ENCODE measurements around the gene SOD1.
"Not testable (repeated sequence)": the region's sequence is repeated elsewhere in the genome, so short reads cannot be mapped to it uniquely, and the experiment has no call there.

SOD1 gene

GRCh38 chr21:31636874-31637273 is 22.6 kb upstream of the SOD1 start:
- no peak for TF ChIP-seq CTCF (IDR thresholded peaks at IDR 0.05; ENCODE audit: insufficient read depth, missing control alignments)
- FAIRE-seq (no peak), DNase-seq (ENCODE audit: insufficient read length, low spot score) (no peak)

- no peak for TF ChIP-seq CTCF (IDR thresholded peaks at IDR 0.05; ENCODE audit: insufficient read depth, missing control alignments)
- DNase-seq (ENCODE audit: insufficient read length, low spot score) = no peak
- FAIRE-seq = no peak
These were observed 18.0 kb upstream of the SOD1 start for GRCh38 chr21:31641416-31641922.

GRCh38 chr21:31644643-31645042 is 14.8 kb upstream of the SOD1 start:
- FAIRE-seq = no peak
- TF ChIP-seq CTCF (IDR thresholded peaks at IDR 0.05; ENCODE audit: insufficient read depth, missing control alignments) = no peak
- no peak for DNase-seq (ENCODE audit: insufficient read length, low spot score)

GRCh38 chr21:31647650-31648049 is 11.8 kb upstream of the SOD1 start:
- DNase-seq (ENCODE audit: insufficient read length, low spot score) = no peak
- no peak for FAIRE-seq
- no peak for TF ChIP-seq CTCF (IDR thresholded peaks at IDR 0.05; ENCODE audit: insufficient read depth, missing control alignments)

- DNase-seq (ENCODE audit: insufficient read length, low spot score) = no peak
- no peak for FAIRE-seq
- no peak for TF ChIP-seq CTCF (IDR thresholded peaks at IDR 0.05; ENCODE audit: insufficient read depth, missing control alignments)
These were observed 8.6 kb upstream of the SOD1 start for GRCh38 chr21:31650930-31651329.

GRCh38 chr21:31651491-31651890 is 8.0 kb upstream of the SOD1 start:
- not testable (repeated sequence) for FAIRE-seq; DNase-seq (ENCODE audit: insufficient read length, low spot score)

GRCh38 chr21:31654340-31654739 is 5.2 kb upstream of the SOD1 start:
- no peak for TF ChIP-seq CTCF (IDR thresholded peaks at IDR 0.05; ENCODE audit: insufficient read depth, missing control alignments)
- FAIRE-seq (no peak), DNase-seq (ENCODE audit: insufficient read length, low spot score) (no peak)

GRCh38 chr21:31654821-31655580 is 4.5 kb upstream of the SOD1 start:
- DNase-seq (ENCODE audit: insufficient read length, low spot score); FAIRE-seq: not testable (repeated sequence)

Data from D721Med (cell line).